Activated naive CD8-positive, alpha-beta T cell treated with anti-CD3 and anti-CD28 coated beads for 36 hours (primary cell): ENCODE data around the gene C4orf54. TPM values are rescaled to one million over a fixed set of nuclear protein-coding genes. Genes with fewer than 3 reads are reported as not detected.

Experiments used
- DNase-seq: peaks from one replicate; pipeline ENCODE4 v3.0.0; 2021
- H3K27ac Mint-ChIP-seq: one replicate; pipeline ENCODE4 v1.8.0; 2022; ENCODE audit warnings: mild to moderate bottlenecking, moderate library complexity, mixed read lengths
- H3K27me3 Mint-ChIP-seq: one replicate; pipeline ENCODE4 v1.8.0; 2022; ENCODE audit warnings: mild to moderate bottlenecking, mixed read lengths
- H3K36me3 Mint-ChIP-seq: one replicate; pipeline ENCODE4 v1.8.0; 2021; ENCODE audit warnings: mild to moderate bottlenecking, mixed read lengths
- H3K4me1 Mint-ChIP-seq: one replicate; pipeline ENCODE4 v1.8.0; 2021; ENCODE audit warnings: mixed read lengths
- H3K4me3 Mint-ChIP-seq: one replicate; pipeline ENCODE4 v1.8.0; 2022; ENCODE audit warnings: mild to moderate bottlenecking, moderate library complexity, mixed read lengths
- H3K9me3 Mint-ChIP-seq: one replicate; pipeline ENCODE4 v1.8.0; 2022; ENCODE audit warnings: mixed read lengths
- total RNA-seq, 2 experiments: library from RNA; stranded (reverse); gene quantifications; one replicate each; pipeline ENCODE4 v1.2.3, GENCODE V29; 2021

C4orf54 gene
- total RNA-seq, 2 experiments from 2014 or later: not detected

GRCh38 chr4:99645036-99645435, 12.6 kb downstream of the C4orf54 start:
- Mint-ChIP-seq H3K4me1 (no peaks in the 10 kb centered on the region), H3K4me3 (no peak overlapping the region), H3K9me3 (no peaks in the 10 kb centered on the region), H3K36me3 (no peaks in the 10 kb centered on the region), H3K27me3 (peaks cover 12% of the 10 kb centered on the region), H3K27ac (no peak overlapping the region)
- DNase-seq: no peak

DNA sequence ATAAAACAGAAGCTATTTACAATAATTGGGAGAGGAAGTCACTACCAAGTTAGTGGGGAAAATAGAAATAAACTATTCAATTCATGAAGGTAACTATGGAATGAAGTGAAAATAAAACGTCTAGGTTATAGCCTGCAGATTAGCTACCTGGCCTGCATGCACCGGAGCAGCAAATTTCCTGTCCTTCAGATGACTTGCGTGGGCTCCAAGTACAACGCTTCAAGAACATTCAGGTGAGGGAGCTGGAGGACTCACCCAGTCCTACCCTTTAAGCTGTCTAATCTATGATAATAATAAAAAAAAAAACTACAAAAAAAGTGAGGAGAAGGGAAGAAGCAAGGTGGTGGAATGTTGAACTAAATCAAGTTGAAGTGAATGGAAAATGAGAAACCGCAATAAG, 13.2 kb downstream of the C4orf54 start:
- Mint-ChIP-seq H3K27me3 (peaks cover 12% of the 10 kb centered on the region), H3K9me3 (no peaks in the 10 kb centered on the region), H3K4me1 (no peaks in the 10 kb centered on the region), H3K27ac (no peak overlapping the region), H3K36me3 (no peaks in the 10 kb centered on the region), H3K4me3 (no peak overlapping the region)
- no peak for DNase-seq

DNA sequence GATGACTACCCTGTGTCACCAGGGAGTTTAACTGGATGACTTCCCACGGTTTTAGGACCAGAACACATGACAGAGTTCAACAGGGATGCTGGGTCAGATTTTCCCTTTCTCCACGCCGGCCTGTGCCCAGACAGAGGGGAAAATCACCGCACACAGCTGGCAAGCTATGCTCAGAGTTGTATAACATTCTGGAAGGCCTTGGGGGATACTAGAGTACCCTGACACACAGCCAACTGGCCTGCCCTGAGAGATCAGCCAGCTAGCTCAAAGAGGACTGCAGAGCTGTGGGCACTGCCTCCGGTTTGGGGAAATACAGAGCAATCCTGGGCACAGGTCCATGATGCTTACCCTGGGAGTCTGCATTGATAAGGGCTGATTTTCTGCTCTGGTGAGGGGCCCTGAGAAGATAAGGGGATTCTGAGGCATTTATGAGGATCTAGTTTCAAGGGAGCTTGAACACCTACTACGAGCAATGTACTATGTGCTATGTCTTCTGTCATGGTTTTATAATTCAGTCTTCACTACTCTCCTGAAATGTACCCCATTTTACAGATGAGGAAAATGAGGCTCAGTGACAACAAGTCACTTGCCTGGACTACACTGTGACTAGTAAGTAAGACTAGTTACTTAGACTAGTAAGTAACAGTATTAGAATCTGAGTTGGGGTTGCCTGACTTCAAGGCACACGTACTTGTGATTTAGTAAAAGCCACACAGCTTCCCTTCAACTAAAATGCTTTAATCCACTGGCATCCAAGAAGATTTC, 14.7 kb downstream of the C4orf54 start:
- H3K4me3 Mint-ChIP-seq: no peak overlapping the region
- no peak overlapping the region for H3K27ac Mint-ChIP-seq
- H3K9me3 Mint-ChIP-seq: no peaks in the 10 kb centered on the region
- DNase-seq: no peak
- no peaks in the 10 kb centered on the region for H3K36me3 Mint-ChIP-seq
- H3K27me3 Mint-ChIP-seq: peaks cover 12% of the 10 kb centered on the region
- H3K4me1 Mint-ChIP-seq: no peaks in the 10 kb centered on the region

- H3K4me3 Mint-ChIP-seq: no peak overlapping the region
- no peaks in the 10 kb centered on the region for H3K9me3 Mint-ChIP-seq
- H3K27ac Mint-ChIP-seq: no peak overlapping the region
- H3K27me3 Mint-ChIP-seq: peaks cover 12% of the 10 kb centered on the region
- H3K36me3 Mint-ChIP-seq: no peaks in the 10 kb centered on the region
- H3K4me1 Mint-ChIP-seq: no peaks in the 10 kb centered on the region
- DNase-seq: no peak
These were observed 17.0 kb downstream of the C4orf54 start for GRCh38 chr4:99640676-99641075.

DNA sequence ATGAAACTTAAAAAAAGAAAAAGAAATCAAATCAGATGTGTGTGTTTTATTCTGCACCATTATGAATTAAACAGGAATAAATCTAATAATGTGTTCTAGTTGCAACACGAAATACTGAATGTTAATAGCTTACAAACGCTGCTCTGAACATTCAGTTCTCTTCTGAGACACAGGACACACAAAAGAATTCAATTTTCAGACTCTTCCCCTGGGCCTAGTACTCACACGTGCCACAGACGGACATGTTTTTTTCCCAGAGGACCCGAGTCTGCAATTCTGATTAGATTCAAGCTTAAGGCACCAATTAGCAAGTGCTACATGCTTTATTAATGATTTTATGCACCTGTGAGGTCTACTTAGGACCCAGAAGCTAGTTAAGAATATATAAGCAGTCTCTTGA, 20.5 kb downstream of the C4orf54 start:
- no peak for DNase-seq
- Mint-ChIP-seq H3K4me3 (no peak overlapping the region), H3K27ac (no peak overlapping the region), H3K27me3 (peaks cover 12% of the 10 kb centered on the region), H3K4me1 (no peaks in the 10 kb centered on the region), H3K9me3 (no peaks in the 10 kb centered on the region), H3K36me3 (no peaks in the 10 kb centered on the region)

- no peak for DNase-seq
- Mint-ChIP-seq H3K9me3 (no peaks in the 10 kb centered on the region), H3K4me3 (no peak overlapping the region), H3K27me3 (peaks cover 8% of the 10 kb centered on the region), H3K4me1 (no peaks in the 10 kb centered on the region), H3K36me3 (no peaks in the 10 kb centered on the region), H3K27ac (no peak overlapping the region)
These were observed 21.2 kb downstream of the C4orf54 start for GRCh38 chr4:99636422-99636821.

- Mint-ChIP-seq H3K36me3 (no peaks in the 10 kb centered on the region), H3K27me3 (peaks cover 7% of the 10 kb centered on the region), H3K27ac (no peak overlapping the region), H3K4me1 (no peaks in the 10 kb centered on the region), H3K9me3 (no peaks in the 10 kb centered on the region), H3K4me3 (no peak overlapping the region)
- no peak for DNase-seq
These were observed 22.0 kb downstream of the C4orf54 start for GRCh38 chr4:99635601-99636000.

- no peak overlapping the region for H3K27ac Mint-ChIP-seq
- H3K4me3 Mint-ChIP-seq: no peak overlapping the region
- DNase-seq: no peak
- no peaks in the 10 kb centered on the region for H3K9me3 Mint-ChIP-seq
- peaks cover 5% of the 10 kb centered on the region for H3K27me3 Mint-ChIP-seq
- H3K36me3 Mint-ChIP-seq: no peaks in the 10 kb centered on the region
- H3K4me1 Mint-ChIP-seq: peaks cover 5% of the 10 kb centered on the region
These were observed 22.8 kb downstream of the C4orf54 start for GRCh38 chr4:99634742-99635360.

- Mint-ChIP-seq H3K27ac (no peak overlapping the region), H3K9me3 (no peaks in the 10 kb centered on the region), H3K4me3 (no peak overlapping the region), H3K36me3 (no peaks in the 10 kb centered on the region), H3K27me3 (peaks cover 5% of the 10 kb centered on the region), H3K4me1 (peaks cover 10% of the 10 kb centered on the region)
- DNase-seq: no peak
These were observed 23.9 kb downstream of the C4orf54 start for GRCh38 chr4:99633772-99634171.

GRCh38 chr4:99630857-99631360, 26.7 kb downstream of the C4orf54 start:
- Mint-ChIP-seq H3K36me3 (no peaks in the 10 kb centered on the region), H3K27ac (no peak overlapping the region), H3K27me3 (peaks cover 6% of the 10 kb centered on the region), H3K9me3 (no peaks in the 10 kb centered on the region), H3K4me3 (no peak overlapping the region), H3K4me1 (peaks cover 10% of the 10 kb centered on the region)
- DNase-seq: no peak

- no peaks in the 10 kb centered on the region for H3K9me3 Mint-ChIP-seq
- no peak overlapping the region for H3K27ac Mint-ChIP-seq
- H3K27me3 Mint-ChIP-seq: peaks cover 9% of the 10 kb centered on the region
- no peak for DNase-seq
- H3K4me3 Mint-ChIP-seq: no peak overlapping the region
- peaks cover 10% of the 10 kb centered on the region for H3K4me1 Mint-ChIP-seq
- no peaks in the 10 kb centered on the region for H3K36me3 Mint-ChIP-seq
These were observed 27.6 kb downstream of the C4orf54 start for GRCh38 chr4:99629962-99630554.

GRCh38 chr4:99628040-99628439, 29.6 kb downstream of the C4orf54 start:
- Mint-ChIP-seq H3K4me3 (no peak overlapping the region), H3K4me1 (peaks cover 10% of the 10 kb centered on the region), H3K27me3 (peaks cover 9% of the 10 kb centered on the region), H3K36me3 (no peaks in the 10 kb centered on the region), H3K27ac (no peak overlapping the region), H3K9me3 (no peaks in the 10 kb centered on the region)
- no peak for DNase-seq

DNA sequence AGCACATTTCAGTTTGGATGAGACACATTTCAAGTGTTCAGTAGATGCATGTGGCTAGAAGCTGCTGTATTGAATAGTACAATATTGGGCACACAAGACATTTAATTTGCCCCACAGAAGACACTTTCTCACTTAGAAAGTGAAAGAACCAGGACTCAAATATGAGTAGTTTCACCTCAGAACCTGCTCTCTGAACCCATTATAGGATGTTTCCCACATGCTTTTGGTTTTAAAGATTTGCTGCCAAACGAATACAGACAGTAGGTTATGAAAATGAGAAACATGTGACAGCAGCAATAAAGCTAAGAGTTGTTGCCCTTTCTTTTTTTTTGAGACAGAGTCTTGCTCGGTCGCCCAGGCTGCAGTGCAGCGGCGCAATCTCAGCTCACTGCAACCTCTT, 32.3 kb downstream of the C4orf54 start:
- Mint-ChIP-seq H3K27me3 (peaks cover 11% of the 10 kb centered on the region), H3K4me3 (no peak overlapping the region), H3K36me3 (no peaks in the 10 kb centered on the region), H3K9me3 (no peaks in the 10 kb centered on the region), H3K27ac (no peak overlapping the region), H3K4me1 (peaks cover 10% of the 10 kb centered on the region)
- no peak for DNase-seq

- H3K4me1 Mint-ChIP-seq: no peaks in the 10 kb centered on the region
These were observed 33.4 kb downstream of the C4orf54 start for GRCh38 chr4:99624141-99624719.

GRCh38 chr4:99622341-99622740, 35.3 kb downstream of the C4orf54 start:
- no peak for DNase-seq
- Mint-ChIP-seq H3K4me1 (no peaks in the 10 kb centered on the region), H3K36me3 (no peaks in the 10 kb centered on the region), H3K4me3 (no peak overlapping the region), H3K27ac (no peak overlapping the region), H3K9me3 (no peaks in the 10 kb centered on the region), H3K27me3 (peaks cover 18% of the 10 kb centered on the region)

More at GRCh38 chr4:99624141-99624719, 33.4 kb downstream of the C4orf54 start:
- Mint-ChIP-seq H3K4me3 (no peak overlapping the region), H3K36me3 (no peaks in the 10 kb centered on the region), H3K9me3 (no peaks in the 10 kb centered on the region), H3K27me3 (peaks cover 12% of the 10 kb centered on the region), H3K27ac (no peak overlapping the region)
- DNase-seq: no peak
